ENCODE data around the gene NCAPG2.

DNA sequence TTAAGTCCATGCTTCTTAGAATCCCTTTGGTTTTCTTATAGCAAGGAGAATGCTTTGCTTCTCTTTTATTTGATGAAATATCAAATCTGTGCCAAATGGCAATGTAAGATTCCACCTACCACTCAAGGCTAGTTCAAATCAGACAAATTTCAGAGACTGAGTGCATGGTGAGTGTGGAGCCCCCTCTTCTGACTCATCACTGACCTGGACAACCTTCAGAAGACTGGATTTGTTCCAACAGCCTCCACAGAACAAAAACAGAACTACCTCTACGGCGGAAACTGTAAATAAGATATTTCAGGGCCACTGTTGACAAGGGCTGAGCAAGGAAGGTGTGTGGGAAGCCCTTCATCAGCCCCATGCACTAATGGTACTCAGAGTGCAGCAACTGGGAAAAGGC is 21.1 kb downstream of the NCAPG2 start:
- TF ChIP-seq, protein P1, sequence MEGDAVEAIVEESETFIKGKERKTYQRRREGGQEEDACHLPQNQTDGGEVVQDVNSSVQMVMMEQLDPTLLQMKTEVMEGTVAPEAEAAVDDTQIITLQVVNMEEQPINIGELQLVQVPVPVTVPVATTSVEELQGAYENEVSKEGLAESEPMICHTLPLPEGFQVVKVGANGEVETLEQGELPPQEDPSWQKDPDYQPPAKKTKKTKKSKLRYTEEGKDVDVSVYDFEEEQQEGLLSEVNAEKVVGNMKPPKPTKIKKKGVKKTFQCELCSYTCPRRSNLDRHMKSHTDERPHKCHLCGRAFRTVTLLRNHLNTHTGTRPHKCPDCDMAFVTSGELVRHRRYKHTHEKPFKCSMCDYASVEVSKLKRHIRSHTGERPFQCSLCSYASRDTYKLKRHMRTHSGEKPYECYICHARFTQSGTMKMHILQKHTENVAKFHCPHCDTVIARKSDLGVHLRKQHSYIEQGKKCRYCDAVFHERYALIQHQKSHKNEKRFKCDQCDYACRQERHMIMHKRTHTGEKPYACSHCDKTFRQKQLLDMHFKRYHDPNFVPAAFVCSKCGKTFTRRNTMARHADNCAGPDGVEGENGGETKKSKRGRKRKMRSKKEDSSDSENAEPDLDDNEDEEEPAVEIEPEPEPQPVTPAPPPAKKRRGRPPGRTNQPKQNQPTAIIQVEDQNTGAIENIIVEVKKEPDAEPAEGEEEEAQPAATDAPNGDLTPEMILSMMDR (IDR thresholded peaks at IDR 0.05; ENCODE audit: low read length): no peak
- TF ChIP-seq EZH2phosphoT487 (IDR thresholded peaks at IDR 0.05; ENCODE audit: low read length): no peak

All from MM.1S (cell line).